Neural cell (in vitro differentiated cells): ENCODE measurements around the gene SMCO4.

Source experiments
- EP300 ChIP-seq: fragments of 450-650 bp; conservative IDR thresholded peaks from 2 replicates; pipeline ENCODE4 v1.6.1; 2014; ENCODE audit warnings: antibody characterized with exemption, mild to moderate bottlenecking, moderate library complexity; ENCODE audit not compliant: poor library complexity, severe bottlenecking
- EZH2 ChIP-seq: fragments of 200-600, 300-800 bp; shearing (Covaris generic), sonication (generic); IDR thresholded peaks from 2 replicates; pipeline ENCODE4 v1.6.1; 2014; ENCODE audit warnings: antibody characterized with exemption, low read length, borderline replicate concordance, mild to moderate bottlenecking; ENCODE audit not compliant: insufficient read depth, poor library complexity, severe bottlenecking
- POLR2AphosphoS5 ChIP-seq: IDR thresholded peaks from 2 replicates; pipeline ENCODE4 v1.6.1; 2012
- TAF1 ChIP-seq: IDR thresholded peaks from 2 replicates; pipeline ENCODE4 v1.6.1; 2012; ENCODE audit warnings: low read depth
- TF ChIP-seq, protein P1 (sequence below): fragments of 450-650 bp; IDR thresholded peaks from 2 replicates; pipeline ENCODE4 v1.5.1; 2014; ENCODE audit warnings: antibody characterized with exemption, mild to moderate bottlenecking, moderate library complexity; ENCODE audit not compliant: poor library complexity, severe bottlenecking
- TF ChIP-seq, protein P2 (sequence below): IDR thresholded peaks from 2 replicates; pipeline ENCODE4 v1.6.1; 2012; ENCODE audit warnings: borderline replicate concordance

DNA sequence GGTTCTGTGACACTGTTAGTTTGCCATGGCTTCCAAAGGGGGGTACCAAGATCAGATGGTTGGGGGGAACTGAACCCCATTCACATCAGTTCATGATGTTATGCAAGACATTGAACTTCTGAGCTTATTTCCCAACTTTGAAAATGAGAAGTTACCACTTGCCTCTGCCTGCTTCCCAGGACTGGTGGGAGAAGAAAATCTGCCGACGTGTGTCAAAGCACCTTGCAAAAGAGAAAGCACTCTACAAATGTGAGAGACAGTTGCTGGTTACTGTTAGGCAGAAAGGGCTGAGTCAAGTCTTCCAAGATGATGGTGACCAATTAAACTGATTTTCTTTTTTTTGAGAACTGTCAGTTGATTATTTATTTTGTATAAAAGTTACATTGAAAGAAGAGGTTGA lies 45.6 kb downstream of the SMCO4 start:
- TF ChIP-seq, protein P1, sequence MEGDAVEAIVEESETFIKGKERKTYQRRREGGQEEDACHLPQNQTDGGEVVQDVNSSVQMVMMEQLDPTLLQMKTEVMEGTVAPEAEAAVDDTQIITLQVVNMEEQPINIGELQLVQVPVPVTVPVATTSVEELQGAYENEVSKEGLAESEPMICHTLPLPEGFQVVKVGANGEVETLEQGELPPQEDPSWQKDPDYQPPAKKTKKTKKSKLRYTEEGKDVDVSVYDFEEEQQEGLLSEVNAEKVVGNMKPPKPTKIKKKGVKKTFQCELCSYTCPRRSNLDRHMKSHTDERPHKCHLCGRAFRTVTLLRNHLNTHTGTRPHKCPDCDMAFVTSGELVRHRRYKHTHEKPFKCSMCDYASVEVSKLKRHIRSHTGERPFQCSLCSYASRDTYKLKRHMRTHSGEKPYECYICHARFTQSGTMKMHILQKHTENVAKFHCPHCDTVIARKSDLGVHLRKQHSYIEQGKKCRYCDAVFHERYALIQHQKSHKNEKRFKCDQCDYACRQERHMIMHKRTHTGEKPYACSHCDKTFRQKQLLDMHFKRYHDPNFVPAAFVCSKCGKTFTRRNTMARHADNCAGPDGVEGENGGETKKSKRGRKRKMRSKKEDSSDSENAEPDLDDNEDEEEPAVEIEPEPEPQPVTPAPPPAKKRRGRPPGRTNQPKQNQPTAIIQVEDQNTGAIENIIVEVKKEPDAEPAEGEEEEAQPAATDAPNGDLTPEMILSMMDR: no peak
- TF ChIP-seq EZH2 (no peak), EP300 (no peak), POLR2AphosphoS5 (no peak), TAF1 (no peak)
- TF ChIP-seq, protein P2, sequence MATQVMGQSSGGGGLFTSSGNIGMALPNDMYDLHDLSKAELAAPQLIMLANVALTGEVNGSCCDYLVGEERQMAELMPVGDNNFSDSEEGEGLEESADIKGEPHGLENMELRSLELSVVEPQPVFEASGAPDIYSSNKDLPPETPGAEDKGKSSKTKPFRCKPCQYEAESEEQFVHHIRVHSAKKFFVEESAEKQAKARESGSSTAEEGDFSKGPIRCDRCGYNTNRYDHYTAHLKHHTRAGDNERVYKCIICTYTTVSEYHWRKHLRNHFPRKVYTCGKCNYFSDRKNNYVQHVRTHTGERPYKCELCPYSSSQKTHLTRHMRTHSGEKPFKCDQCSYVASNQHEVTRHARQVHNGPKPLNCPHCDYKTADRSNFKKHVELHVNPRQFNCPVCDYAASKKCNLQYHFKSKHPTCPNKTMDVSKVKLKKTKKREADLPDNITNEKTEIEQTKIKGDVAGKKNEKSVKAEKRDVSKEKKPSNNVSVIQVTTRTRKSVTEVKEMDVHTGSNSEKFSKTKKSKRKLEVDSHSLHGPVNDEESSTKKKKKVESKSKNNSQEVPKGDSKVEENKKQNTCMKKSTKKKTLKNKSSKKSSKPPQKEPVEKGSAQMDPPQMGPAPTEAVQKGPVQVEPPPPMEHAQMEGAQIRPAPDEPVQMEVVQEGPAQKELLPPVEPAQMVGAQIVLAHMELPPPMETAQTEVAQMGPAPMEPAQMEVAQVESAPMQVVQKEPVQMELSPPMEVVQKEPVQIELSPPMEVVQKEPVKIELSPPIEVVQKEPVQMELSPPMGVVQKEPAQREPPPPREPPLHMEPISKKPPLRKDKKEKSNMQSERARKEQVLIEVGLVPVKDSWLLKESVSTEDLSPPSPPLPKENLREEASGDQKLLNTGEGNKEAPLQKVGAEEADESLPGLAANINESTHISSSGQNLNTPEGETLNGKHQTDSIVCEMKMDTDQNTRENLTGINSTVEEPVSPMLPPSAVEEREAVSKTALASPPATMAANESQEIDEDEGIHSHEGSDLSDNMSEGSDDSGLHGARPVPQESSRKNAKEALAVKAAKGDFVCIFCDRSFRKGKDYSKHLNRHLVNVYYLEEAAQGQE: no peak
